ENCODE results near the gene PLOD1.

DNA sequence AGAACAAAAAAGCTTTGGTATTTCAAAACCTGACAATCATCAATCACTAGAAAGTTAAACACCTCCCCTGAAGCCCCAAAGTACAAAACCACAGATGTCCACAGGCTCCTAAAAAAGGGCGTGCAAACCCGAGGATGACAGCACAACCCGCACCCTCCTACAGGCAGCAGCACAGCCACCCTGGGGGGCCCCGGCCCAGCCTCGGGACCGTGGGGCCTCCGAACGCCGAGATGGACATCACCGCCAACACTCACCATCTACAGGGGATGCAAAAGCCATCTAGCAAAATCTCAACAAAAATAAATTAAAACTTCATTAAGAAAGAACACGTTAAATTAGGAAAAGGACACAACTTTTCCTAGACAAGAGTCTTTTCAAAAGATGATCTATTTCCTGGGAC lies 14.9 kb upstream of the PLOD1 start:
- TF ChIP-seq, protein P1, sequence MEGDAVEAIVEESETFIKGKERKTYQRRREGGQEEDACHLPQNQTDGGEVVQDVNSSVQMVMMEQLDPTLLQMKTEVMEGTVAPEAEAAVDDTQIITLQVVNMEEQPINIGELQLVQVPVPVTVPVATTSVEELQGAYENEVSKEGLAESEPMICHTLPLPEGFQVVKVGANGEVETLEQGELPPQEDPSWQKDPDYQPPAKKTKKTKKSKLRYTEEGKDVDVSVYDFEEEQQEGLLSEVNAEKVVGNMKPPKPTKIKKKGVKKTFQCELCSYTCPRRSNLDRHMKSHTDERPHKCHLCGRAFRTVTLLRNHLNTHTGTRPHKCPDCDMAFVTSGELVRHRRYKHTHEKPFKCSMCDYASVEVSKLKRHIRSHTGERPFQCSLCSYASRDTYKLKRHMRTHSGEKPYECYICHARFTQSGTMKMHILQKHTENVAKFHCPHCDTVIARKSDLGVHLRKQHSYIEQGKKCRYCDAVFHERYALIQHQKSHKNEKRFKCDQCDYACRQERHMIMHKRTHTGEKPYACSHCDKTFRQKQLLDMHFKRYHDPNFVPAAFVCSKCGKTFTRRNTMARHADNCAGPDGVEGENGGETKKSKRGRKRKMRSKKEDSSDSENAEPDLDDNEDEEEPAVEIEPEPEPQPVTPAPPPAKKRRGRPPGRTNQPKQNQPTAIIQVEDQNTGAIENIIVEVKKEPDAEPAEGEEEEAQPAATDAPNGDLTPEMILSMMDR (IDR thresholded peaks at IDR 0.05; ENCODE audit: low read length) = no peak
- no peak for TF ChIP-seq EZH2 (IDR thresholded peaks at IDR 0.05; ENCODE audit: borderline replicate concordance, low read length)
